SK-N-SH (cell line): ENCODE measurements around the gene SOCS2.

ENCODE experiments used
- CHD2 ChIP-seq: fragments of 150-350 bp; IDR thresholded peaks from 2 replicates; pipeline ENCODE4 v1.6.1; 2018; ENCODE audit warnings: low read length; ENCODE audit not compliant: partially characterized antibody
- CTCF ChIP-seq: fragments of 200-600 bp; sonication (generic); IDR thresholded peaks from 2 replicates; pipeline ENCODE4 v1.6.1; 2017; ENCODE audit warnings: antibody characterized with exemption, mild to moderate bottlenecking, moderate library complexity
- EP300 ChIP-seq, 2 experiments: IDR thresholded peaks; 2 replicates each; pipeline versions ENCODE4 v1.4.0 to v1.6.1; 2012; ENCODE audit warnings: borderline replicate concordance in 1 of 2, low read depth in 1 of 2, low read length in 1 of 2
- EZH2phosphoT487 ChIP-seq: fragments of 200-600 bp; sonication (generic); IDR thresholded peaks from 2 replicates; pipeline ENCODE4 v1.6.1; 2017; ENCODE audit warnings: low read depth, mixed run types, mild to moderate bottlenecking, antibody characterized with exemption, moderate library complexity, borderline replicate concordance
- GABPA ChIP-seq: IDR thresholded peaks from 2 replicates; pipeline ENCODE4 v1.4.0; 2012; ENCODE audit warnings: low read depth, mild to moderate bottlenecking
- NRF1 ChIP-seq: IDR thresholded peaks from 2 replicates; pipeline ENCODE4 v1.6.1; 2012; ENCODE audit warnings: low read depth, mild to moderate bottlenecking, low read length
- POLR2AphosphoS5 ChIP-seq: IDR thresholded peaks from 2 replicates; pipeline ENCODE4 v1.6.1; 2012; ENCODE audit warnings: low read depth, low read length
- RAD21 ChIP-seq: IDR thresholded peaks from 2 replicates; pipeline ENCODE4 v1.6.1; 2012; ENCODE audit warnings: mild to moderate bottlenecking, low read length
- RCOR1 ChIP-seq: fragments of 150-350 bp; IDR thresholded peaks from 2 replicates; pipeline ENCODE4 v1.6.1; 2017; ENCODE audit warnings: antibody characterized with exemption, low read length
- TAF1 ChIP-seq: IDR thresholded peaks from 2 replicates; pipeline ENCODE4 v1.6.1; 2012; ENCODE audit warnings: low read depth, mild to moderate bottlenecking, low read length, moderate library complexity, borderline replicate concordance
- YY1 ChIP-seq: IDR thresholded peaks from 2 replicates; pipeline ENCODE4 v1.4.0; 2012; ENCODE audit warnings: low read depth, mild to moderate bottlenecking
- TF ChIP-seq, protein P1 (sequence below): IDR thresholded peaks from 2 replicates; pipeline ENCODE4 v1.4.0; 2012; ENCODE audit warnings: low read depth, borderline replicate concordance
- TF ChIP-seq, protein P2 (sequence below): IDR thresholded peaks from 2 replicates; pipeline ENCODE4 v1.4.0; 2012; ENCODE audit warnings: low read depth
- TF ChIP-seq, protein P3 (sequence below): fragments of 150-350 bp; IDR thresholded peaks from 2 replicates; pipeline ENCODE4 v1.6.1; 2017; ENCODE audit warnings: antibody characterized with exemption, low read length, low read depth, borderline replicate concordance

DNA sequence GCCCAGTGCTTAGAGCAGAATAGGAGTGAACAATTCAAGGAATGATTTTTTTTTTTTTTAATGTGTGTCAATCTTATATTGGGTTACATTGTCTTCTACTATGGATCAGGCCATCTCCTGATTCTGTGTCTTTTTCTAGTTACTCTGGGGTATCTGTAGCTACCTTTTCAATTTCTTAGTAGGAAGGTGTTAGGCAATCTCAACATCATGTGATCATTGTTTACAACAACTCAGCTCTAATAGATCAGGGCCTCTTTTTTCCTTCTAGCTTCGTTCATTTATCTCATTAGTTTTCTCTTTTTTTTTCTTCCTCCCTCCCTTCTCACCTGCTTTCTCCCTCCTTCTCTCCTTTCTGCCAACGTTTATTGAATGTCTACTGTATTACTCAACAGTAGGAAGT lies 8.9 kb downstream of the SOCS2 start:
- TF ChIP-seq RAD21 (no peak), CTCF (no peak), YY1 (no peak), EP300 (IDR thresholded peaks at IDR 0.05; ENCODE audit: borderline replicate concordance in 1 of 2, low read depth in 1 of 2, low read length in 1 of 2) (no peak), POLR2AphosphoS5 (no peak), EZH2phosphoT487 (no peak), NRF1 (no peak), CHD2 (no peak), TAF1 (no peak), GABPA (no peak), RCOR1 (no peak)
- TF ChIP-seq, protein P1, sequence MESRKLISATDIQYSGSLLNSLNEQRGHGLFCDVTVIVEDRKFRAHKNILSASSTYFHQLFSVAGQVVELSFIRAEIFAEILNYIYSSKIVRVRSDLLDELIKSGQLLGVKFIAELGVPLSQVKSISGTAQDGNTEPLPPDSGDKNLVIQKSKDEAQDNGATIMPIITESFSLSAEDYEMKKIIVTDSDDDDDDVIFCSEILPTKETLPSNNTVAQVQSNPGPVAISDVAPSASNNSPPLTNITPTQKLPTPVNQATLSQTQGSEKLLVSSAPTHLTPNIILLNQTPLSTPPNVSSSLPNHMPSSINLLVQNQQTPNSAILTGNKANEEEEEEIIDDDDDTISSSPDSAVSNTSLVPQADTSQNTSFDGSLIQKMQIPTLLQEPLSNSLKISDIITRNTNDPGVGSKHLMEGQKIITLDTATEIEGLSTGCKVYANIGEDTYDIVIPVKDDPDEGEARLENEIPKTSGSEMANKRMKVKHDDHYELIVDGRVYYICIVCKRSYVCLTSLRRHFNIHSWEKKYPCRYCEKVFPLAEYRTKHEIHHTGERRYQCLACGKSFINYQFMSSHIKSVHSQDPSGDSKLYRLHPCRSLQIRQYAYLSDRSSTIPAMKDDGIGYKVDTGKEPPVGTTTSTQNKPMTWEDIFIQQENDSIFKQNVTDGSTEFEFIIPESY = no peak
- TF ChIP-seq, protein P2, sequence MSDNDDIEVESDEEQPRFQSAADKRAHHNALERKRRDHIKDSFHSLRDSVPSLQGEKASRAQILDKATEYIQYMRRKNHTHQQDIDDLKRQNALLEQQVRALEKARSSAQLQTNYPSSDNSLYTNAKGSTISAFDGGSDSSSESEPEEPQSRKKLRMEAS = no peak
- TF ChIP-seq, protein P3, sequence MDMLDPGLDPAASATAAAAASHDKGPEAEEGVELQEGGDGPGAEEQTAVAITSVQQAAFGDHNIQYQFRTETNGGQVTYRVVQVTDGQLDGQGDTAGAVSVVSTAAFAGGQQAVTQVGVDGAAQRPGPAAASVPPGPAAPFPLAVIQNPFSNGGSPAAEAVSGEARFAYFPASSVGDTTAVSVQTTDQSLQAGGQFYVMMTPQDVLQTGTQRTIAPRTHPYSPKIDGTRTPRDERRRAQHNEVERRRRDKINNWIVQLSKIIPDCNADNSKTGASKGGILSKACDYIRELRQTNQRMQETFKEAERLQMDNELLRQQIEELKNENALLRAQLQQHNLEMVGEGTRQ = no peak
